GM15510 (cell line): ENCODE measurements around the gene CREBRF.

Experiments
- POLR2A ChIP-seq: IDR thresholded peaks from 3 replicates; pipeline ENCODE4 v1.6.1; 2011; ENCODE audit warnings: borderline replicate concordance; ENCODE audit not compliant: insufficient read length; ENCODE audit errors: extremely low read depth

The CREBRF gene

GRCh38 chr5:173057062-173057924 is 1.1 kb downstream of the CREBRF start:
- TF ChIP-seq POLR2A, result peak; percentile 56

- no peak for TF ChIP-seq POLR2A
These were observed 6.0 kb downstream of the CREBRF start for GRCh38 chr5:173062141-173062540.

DNA sequence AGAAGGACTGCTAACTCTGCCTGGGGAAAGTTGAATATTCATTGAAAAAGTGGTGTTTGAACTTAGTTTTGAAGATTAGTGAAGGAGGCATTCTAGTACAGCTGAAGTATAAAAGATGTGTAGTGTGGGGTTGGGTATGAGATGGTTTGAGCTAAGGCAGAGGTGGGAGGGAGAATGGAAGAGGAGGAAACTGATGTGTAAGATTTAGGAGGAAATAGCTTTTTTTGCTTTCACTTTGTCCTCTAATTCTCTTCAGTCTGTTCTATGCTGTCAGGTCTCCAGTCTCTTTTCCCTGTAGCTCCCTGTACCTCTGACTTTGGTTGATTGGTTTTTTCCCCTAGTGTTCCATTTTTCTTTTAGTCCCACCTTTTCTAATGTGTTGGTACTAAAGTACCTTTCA is 9.0 kb downstream of the CREBRF start:
- TF ChIP-seq POLR2A, result no peak

DNA sequence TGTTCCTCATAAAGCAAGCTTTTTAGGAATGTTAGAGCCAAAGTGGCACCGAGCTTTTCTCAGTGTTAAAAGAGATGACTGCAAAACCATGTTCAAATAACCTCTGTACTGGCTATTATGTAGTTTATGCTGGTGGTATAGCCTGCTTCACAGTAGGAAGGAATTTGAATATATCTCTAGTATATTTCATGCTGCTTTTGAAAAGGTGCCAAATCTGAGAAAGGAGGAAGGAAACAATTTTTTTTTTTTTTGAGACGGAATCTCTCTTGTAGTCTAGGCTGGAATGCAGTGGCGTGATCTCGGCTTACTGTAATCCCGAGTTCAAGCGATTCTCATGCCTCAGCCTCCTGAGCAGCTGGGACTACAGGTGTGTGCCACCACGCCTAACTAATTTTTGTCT is 13.5 kb downstream of the CREBRF start:
- TF ChIP-seq POLR2A, result no peak

- no peak for TF ChIP-seq POLR2A
These were observed 19.1 kb downstream of the CREBRF start for GRCh38 chr5:173075137-173075843.

- TF ChIP-seq POLR2A, result no peak
These were observed 19.8 kb downstream of the CREBRF start for GRCh38 chr5:173075970-173076369.

DNA sequence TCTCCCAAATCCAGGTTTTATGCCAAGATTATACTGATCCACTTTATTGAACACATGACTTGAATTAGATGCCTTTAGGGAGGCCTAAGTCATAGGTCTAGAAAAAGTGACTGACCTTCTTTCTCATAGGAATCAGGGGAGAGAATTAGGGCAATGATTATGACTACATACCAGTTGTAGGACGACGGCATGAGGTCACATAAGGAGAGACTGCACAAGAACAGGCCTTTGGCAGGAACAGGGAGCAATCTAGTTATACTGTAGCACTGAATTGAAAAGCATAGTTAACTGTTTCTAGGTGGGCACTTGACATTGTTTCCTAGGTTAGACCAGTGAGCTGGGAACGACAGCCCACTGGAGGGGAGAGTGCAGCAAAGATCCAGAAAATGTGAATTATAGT is 22.7 kb downstream of the CREBRF start:
- TF ChIP-seq POLR2A, result no peak

GRCh38 chr5:173089581-173089980 is 33.4 kb downstream of the CREBRF start:
- no peak for TF ChIP-seq POLR2A

- no peak for TF ChIP-seq POLR2A
These were observed 34.5 kb downstream of the CREBRF start for GRCh38 chr5:173090639-173091038.

DNA sequence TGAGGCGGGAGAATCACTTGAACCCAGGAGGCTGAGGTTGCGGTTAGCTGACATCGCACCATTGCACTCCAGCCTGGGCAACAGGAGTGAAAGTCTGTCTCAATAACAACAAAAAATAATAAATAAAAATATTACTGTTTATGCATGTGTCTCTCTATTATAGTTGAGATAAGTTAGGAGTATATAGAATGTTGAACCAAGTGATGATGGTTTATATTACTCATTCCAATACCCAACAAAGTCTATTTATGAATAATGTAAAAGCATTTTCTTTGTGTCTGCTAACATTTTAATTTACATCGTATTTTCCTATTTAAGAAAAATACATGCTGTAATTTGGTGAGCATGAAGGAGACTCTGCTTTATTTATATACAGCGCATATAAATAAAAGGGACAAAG is 35.8 kb downstream of the CREBRF start:
- no peak for TF ChIP-seq POLR2A

DNA sequence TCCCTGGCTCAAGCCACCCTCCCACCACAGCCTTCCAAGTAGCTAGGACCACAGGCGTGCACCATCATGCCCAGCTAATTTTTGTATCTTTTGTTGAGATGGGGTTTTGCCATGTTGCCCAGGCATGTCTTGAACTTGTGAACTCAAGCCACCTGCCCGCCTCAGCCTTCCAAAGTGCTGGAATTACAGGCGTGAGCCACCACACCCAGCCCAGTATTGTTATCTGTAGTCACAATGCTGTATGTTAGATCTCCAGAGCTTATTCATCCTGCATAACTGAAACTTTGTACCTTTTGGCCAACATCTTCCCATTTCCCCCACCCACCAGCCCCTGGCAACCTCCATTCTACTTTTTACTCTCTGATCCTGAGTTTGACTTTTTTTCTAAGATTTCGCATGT is 37.5 kb downstream of the CREBRF start:
- no peak for TF ChIP-seq POLR2A

DNA sequence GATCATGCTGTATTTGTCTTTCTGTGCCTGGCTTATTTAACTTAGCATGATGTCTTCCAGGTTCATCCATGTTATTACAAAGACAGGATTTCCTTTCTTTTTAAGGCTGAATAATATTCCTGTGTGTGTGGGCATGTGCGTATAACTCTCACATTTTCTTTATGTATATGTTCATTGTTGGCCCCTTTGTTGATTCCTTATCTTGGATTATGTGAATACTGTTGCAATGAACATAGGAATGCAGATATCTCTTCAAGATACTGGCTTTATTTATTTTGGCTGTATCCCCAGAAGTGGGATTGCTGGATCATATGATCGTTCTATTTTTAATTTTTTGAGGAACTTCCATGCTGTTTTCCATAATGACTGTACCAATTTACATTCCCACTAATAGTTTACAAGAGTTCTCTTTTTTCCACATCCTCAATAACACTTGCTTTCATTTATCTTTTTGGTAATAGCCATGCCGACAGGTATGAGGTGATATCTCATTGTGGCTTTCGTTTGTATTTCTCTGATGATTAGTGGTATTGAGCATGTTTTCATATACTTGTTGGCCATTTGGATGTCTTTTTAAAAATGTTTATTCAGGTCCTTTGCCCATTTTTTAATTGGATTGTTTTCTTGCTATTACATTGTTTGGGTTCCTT is 38.0 kb downstream of the CREBRF start:
- no peak for TF ChIP-seq POLR2A

DNA sequence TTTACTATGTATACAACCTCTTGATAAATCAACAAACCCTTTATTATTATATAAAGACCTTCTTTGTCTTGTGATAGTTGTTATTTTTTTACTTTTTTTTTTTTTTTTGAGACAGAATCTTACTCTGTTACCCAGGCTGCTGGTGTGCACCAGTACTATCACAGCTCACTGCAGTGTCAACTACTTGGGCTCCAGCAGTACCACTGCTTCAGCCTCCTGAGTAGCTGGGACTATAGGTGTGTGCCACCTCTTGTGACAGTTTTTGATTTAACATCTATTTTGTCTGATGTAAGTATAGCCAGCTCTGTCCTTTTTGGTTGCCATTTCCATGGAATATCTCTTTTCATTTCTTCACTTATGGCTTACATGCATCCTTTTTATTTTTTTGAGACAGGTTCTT is 42.6 kb downstream of the CREBRF start:
- TF ChIP-seq POLR2A, result no peak

- TF ChIP-seq POLR2A, result no peak
These were observed 43.3 kb downstream of the CREBRF start for GRCh38 chr5:173099461-173099860.

GRCh38 chr5:173101245-173101644 is 45.1 kb downstream of the CREBRF start:
- no peak for TF ChIP-seq POLR2A
